Measurements from ENCODE around the gene PNKD.

Gene PNKD

GRCh38 chr2:218261423-218262236, 8.7 kb upstream of the PNKD start:
- TF ChIP-seq, protein P1, sequence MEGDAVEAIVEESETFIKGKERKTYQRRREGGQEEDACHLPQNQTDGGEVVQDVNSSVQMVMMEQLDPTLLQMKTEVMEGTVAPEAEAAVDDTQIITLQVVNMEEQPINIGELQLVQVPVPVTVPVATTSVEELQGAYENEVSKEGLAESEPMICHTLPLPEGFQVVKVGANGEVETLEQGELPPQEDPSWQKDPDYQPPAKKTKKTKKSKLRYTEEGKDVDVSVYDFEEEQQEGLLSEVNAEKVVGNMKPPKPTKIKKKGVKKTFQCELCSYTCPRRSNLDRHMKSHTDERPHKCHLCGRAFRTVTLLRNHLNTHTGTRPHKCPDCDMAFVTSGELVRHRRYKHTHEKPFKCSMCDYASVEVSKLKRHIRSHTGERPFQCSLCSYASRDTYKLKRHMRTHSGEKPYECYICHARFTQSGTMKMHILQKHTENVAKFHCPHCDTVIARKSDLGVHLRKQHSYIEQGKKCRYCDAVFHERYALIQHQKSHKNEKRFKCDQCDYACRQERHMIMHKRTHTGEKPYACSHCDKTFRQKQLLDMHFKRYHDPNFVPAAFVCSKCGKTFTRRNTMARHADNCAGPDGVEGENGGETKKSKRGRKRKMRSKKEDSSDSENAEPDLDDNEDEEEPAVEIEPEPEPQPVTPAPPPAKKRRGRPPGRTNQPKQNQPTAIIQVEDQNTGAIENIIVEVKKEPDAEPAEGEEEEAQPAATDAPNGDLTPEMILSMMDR (IDR thresholded peaks at IDR 0.05; ENCODE audit: low read depth, low read length), result no peak
- H3K4me3 ChIP-seq (ENCODE audit: low read depth, low read length), result no peak overlapping the region

DNA sequence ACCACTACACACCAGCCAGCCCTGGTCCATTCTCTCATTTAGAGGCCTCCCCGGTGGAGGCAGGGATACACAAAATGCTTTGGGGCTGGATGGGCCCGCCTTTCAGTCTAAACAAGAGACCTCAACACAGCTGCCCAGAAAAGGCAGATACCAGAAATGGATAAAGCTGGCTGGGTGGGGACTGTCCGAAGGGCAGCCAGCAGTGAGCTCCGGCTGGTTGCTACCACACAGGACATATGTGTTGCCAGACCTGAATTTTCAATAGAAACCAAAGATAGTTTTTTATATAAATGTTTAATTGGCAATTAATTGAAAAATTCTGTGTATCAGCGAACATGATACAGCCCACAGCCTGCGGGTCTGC, 8.1 kb upstream of the PNKD start:
- no peak overlapping the region for H3K4me3 ChIP-seq (ENCODE audit: low read depth, low read length)
- TF ChIP-seq, protein P1 (IDR thresholded peaks at IDR 0.05; ENCODE audit: low read depth, low read length), result no peak

DNA sequence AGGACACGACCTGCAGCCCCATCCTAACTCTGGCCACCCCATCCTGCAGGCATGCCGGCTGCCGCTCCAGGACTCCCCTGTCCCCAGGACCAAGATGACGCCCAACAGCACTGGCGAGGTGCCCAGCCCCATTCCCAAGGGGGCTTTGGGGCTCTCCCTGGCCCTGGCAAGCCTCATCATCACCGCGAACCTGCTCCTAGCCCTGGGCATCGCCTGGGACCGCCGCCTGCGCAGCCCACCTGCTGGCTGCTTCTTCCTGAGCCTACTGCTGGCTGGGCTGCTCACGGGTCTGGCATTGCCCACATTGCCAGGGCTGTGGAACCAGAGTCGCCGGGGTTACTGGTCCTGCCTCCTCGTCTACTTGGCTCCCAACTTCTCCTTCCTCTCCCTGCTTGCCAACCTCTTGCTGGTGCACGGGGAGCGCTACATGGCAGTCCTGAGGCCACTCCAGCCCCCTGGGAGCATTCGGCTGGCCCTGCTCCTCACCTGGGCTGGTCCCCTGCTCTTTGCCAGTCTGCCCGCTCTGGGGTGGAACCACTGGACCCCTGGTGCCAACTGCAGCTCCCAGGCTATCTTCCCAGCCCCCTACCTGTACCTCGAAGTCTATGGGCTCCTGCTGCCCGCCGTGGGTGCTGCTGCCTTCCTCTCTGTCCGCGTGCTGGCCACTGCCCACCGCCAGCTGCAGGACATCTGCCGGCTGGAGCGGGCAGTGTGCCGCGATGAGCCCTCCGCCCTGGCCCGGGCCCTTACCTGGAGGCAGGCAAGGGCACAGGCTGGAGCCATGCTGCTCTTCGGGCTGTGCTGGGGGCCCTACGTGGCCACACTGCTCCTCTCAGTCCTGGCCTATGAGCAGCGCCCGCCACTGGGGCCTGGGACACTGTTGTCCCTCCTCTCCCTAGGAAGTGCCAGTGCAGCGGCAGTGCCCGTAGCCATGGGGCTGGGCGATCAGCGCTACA, 7.4 kb upstream of the PNKD start:
- no peak overlapping the region for H3K4me3 ChIP-seq (ENCODE audit: low read depth, low read length)
- TF ChIP-seq, protein P1 (IDR thresholded peaks at IDR 0.05; ENCODE audit: low read depth, low read length), result no peak

DNA sequence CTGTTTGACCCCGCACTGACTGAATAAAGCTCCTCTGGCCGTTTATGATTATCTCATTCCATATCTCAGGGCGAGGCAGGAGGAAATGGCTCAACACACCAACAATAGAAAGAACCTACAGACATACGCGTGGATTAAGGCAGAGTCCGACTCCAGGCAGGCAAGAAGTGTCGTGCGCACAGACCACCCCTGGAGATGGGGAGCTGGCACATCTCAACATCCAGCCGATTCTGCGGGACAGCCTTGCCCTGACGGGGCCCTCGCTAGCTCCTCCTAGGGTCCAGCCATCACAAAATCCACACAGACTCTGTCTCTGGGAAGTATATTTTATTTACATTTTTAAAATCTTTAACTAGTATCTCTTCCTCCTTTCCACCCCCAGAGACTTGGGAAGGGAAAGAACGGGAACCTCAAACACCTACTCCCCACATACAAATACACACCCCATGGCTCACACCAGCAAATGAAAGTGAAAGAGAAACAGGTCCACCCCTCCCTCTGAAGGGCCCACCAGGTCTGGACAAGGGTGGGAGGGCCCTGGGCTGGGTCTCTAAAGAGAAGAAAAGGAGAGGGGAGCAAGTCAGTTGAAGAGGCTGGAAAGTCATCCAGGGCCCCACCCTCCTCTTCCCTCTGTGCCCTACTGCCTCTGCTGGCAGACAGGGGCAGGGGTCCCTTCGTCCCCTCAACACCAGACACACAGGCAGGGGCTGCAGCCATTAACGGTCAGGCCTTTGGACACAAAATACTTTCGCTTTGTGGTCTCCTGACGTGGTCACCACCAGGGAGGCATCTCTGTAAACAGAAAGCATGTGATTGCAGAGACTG, 6.3 kb upstream of the PNKD start:
- TF ChIP-seq, protein P1 (IDR thresholded peaks at IDR 0.05; ENCODE audit: low read depth, low read length), result no peak
- H3K4me3 ChIP-seq (ENCODE audit: low read depth, low read length), result no peak overlapping the region

GRCh38 chr2:218264773-218265561, 5.4 kb upstream of the PNKD start:
- no peak overlapping the region for H3K4me3 ChIP-seq (ENCODE audit: low read depth, low read length)
- TF ChIP-seq, protein P1 (IDR thresholded peaks at IDR 0.05; ENCODE audit: low read depth, low read length), result no peak

- no peak overlapping the region for H3K4me3 ChIP-seq (ENCODE audit: low read depth, low read length)
- TF ChIP-seq, protein P1 (IDR thresholded peaks at IDR 0.05; ENCODE audit: low read depth, low read length), result no peak
Measured at GRCh38 chr2:218265626-218266025, 4.7 kb upstream of the PNKD start.
